ENCODE data around the gene ANGPT4.
"Not testable (repeated sequence)": the region's sequence is repeated elsewhere in the genome, so short reads cannot be mapped to it uniquely, and the experiment has no call there.

ANGPT4 gene

GRCh38 chr20:873875-874607 is 42.1 kb downstream of the ANGPT4 start:
- no peak for DNase-seq (ENCODE audit: low spot score)

- DNase-seq (ENCODE audit: low spot score) = no peak
These were observed 43.1 kb downstream of the ANGPT4 start for GRCh38 chr20:872855-873520.

DNA sequence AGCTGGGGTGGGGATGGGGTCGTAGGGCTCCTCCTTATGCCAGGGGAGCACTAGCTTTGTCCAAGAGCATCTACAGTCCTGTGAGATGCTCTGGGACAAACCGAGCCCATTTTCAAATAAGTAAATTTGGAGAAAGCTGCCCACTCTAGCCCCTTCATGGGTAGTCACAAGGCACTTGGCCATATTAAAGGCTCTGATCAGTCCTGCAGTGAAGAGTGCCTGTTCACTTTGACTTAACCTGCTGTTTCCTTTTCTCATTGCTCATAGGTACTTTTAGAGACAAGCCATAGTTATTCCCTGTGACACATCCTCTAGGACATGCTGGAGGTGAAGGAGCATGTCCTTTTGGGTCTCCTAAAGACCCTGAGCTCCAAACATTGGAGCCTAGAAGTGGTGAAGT is 44.2 kb downstream of the ANGPT4 start:
- DNase-seq (ENCODE audit: low spot score) = no peak

GRCh38 chr20:871436-871835 is 44.7 kb downstream of the ANGPT4 start:
- no peak for DNase-seq (ENCODE audit: low spot score)

DNA sequence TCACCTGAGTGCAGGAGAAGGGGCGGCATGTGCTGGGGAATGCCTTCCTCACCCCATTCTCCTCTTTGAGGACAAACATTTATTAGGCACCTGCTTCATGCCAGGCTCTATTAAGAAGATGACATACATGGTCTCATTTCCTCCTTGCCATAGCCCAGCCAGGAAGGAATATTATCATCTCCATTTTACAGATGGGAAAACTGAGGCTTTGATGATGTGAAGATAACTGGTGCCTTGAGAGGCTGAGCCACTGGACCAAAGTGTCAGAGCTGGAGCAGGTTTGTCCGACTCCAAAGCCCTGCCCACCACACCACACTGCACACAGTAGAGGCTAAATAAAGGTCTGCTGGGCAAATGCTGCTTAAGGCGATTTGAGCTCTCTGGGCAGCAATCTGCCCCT is 45.4 kb downstream of the ANGPT4 start:
- no peak for DNase-seq (ENCODE audit: low spot score)

DNA sequence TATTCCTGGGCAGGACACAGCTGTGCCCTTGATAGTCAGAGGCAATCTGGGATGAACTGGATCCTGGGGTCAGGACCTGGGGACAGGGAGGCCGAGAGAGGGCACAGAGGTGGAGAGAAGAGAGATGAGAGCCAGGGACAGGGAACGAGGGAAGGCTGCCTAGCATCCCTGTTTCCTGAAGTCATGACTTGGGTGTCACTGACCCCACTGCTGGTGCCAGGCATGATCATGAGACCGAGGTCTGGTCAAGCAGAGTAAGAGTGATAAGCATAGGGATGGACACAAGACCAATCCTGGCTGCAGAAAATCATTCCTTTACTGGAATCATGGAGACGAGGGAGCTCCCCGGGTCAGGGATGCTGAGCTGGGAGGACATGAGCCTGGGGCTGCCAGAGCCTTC is 46.5 kb downstream of the ANGPT4 start:
- no peak for DNase-seq (ENCODE audit: low spot score)

DNA sequence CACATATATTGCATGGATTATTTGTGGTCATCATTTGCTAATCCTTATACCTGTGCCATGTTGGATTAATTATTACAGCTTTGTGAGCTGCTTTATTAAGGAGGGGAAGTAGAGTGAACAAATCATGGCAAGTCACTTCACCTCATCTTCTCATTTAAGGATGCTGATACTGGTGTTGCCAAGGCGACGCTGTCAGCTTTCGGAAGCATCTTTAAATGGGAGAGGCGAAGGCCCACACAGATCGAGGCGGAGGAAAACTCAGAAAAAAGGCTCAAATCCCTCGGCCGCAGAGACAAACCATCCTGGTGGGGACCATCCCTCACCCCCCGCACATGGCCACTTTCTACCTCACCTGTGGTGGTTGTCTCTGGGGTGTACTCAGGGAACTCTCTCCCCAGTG is 47.9 kb downstream of the ANGPT4 start:
- no peak for DNase-seq (ENCODE audit: low spot score)

GRCh38 chr20:865440-865839 is 50.7 kb downstream of the ANGPT4 start:
- no peak for DNase-seq (ENCODE audit: low spot score)

DNA sequence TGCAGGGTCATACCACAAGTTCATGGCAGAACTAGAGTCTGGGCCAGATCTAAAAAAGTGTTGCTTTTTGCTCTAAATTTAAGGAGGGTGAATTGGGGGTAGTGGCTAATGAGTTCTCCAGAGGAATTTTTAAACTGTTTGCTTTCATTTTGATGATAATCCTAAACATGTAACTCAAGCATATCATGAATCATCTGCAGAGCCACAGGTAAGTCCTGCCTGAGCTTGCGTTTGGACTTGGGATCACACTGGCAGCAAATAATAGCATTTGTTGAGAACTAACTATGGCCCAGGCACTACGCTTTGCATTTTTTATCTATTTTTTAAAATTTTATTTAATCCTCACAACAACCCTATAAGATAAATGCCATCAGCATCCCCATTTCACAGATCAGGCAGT is 55.2 kb downstream of the ANGPT4 start:
- DNase-seq (ENCODE audit: low spot score) = no peak

GRCh38 chr20:859751-860231 is 56.3 kb downstream of the ANGPT4 start:
- no peak for DNase-seq (ENCODE audit: low spot score)

GRCh38 chr20:858011-858410 is 58.1 kb downstream of the ANGPT4 start:
- no peak for DNase-seq (ENCODE audit: low spot score)

GRCh38 chr20:856361-856775 is 59.8 kb downstream of the ANGPT4 start:
- DNase-seq (ENCODE audit: low spot score) = no peak

DNA sequence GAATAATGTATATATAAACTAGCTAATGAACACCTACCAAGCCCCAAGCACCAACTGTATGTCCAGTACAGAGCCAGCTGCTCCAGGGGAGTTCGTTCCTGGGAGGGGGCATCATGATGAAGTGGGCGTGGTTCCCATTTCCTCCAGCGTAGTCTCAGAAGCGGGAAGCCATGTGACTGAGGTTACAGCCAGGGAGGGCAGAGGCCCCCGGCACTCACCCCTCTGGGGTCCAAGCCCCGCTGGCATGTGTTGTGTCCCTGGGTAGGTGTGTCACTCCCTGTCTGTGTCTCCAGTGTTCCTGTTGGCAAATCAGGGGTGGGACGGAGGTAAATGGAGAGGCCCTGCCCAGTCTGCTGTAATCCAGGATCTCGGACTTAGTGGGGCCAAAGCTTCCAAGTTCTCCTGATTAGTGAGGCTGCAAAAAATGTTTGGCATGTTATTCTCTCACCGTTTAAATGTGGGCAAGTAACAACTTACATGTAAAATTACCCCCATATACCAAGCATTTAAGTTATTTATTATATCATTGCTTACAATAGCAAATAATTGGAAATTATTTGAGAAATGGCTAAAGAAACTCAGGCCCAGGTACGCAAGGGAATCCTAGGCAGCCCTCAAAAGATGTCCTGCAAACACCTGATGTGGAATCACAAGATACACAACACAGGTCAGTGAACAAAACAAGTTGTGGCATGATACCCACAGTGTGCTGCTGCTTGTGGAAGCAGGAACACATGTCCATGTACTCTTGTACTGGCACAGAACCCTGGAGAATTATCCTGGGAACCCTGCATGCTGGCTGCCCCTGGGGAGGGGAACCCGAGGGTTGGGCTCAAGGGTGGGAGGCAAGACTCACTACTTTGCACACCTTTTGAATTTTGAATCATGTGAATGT is 60.4 kb downstream of the ANGPT4 start:
- no peak for DNase-seq (ENCODE audit: low spot score)

DNA sequence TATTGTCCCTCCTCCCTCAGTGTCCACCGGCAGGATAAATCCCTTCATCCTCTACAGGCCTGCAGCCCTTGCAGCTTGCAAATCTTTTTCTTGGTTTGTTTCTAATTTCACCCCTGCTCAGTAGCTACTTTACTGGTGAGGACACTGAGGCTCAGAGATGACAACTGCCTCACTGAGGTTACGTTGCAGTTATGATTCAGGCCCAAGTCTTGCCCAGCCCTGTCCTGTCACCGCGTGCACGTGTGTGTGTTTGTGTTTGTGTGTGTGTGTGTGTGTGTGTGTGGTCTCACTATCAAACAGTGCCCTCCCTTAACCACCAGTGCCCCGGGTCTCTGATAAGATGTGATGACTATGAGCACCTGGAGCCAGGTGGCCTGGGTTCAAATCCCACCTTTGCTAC is 61.5 kb downstream of the ANGPT4 start:
- no peak for DNase-seq (ENCODE audit: low spot score)

DNA sequence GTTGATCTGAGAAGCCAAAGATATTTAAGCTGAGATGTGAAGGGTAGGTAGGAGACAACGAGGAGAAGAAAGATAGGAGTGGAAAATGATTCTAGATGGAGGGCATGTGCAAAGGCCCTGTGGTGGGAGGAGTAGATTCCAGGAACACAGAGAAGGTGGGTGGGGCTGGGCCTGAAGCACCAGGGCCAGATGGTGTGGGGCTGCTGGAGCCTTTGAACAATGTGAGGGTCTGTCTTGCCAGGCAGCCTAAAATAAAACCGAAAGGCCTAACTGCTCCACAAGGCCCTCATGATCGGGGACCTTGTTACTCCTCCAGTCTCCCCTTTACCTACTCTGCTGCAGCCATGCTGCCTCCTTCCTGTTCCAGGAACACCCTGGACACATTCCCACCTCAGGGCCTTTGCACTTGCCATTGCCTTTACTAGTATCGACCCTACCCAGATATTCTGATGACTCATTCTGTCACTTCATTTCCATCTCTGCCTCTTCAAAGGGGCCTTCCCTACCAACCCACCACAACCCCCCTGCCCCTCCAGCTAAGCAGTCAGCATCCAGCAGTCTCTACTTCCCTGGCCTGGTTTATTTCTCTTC is 62.6 kb downstream of the ANGPT4 start:
- no peak for DNase-seq (ENCODE audit: low spot score)

DNA sequence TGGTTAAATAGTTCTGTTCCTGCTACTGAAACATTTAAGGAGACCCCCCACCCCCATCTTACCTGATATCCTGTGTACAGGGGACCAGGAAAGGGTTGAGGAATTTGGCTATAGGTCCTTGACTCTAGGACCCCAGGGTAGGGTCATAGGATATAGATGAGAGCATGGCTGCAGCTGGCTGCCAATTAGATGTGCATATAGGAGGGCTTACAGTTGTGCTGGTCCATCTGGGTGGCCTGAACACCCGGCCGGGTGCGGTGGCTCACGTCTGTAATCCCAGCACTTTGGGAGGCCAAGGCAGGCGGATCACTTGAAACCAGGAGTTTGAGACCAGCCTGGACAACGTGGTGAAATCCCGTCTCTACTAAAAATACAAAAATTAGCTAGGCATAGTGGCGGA is 67.4 kb downstream of the ANGPT4 start:
- DNase-seq (ENCODE audit: low spot score) = not testable (repeated sequence)

DNA sequence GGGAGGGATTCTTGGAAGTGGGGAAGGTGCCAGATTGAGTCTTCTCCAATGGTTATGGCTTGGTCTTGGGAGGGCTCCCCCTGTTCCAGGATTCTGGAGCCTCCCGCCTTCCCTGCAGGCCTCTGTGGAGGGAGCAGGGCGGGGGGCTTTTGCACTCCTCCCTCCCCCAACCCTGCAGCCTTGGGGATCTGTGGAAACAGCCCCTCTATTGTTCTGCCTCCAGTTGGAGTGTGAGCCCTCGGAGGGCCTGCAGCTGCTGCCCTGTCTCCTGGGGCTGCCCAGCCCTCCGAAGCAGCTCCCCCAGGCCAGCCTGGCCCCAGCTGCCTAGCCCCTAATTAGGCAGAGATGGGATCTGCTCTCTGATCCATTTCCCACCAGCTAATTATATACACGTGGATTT is 67.9 kb downstream of the ANGPT4 start:
- no peak for DNase-seq (ENCODE audit: low spot score)

- peak; percentile 80 for DNase-seq (ENCODE audit: low spot score)
These were observed 69.2 kb downstream of the ANGPT4 start for GRCh38 chr20:846894-847278.

DNA sequence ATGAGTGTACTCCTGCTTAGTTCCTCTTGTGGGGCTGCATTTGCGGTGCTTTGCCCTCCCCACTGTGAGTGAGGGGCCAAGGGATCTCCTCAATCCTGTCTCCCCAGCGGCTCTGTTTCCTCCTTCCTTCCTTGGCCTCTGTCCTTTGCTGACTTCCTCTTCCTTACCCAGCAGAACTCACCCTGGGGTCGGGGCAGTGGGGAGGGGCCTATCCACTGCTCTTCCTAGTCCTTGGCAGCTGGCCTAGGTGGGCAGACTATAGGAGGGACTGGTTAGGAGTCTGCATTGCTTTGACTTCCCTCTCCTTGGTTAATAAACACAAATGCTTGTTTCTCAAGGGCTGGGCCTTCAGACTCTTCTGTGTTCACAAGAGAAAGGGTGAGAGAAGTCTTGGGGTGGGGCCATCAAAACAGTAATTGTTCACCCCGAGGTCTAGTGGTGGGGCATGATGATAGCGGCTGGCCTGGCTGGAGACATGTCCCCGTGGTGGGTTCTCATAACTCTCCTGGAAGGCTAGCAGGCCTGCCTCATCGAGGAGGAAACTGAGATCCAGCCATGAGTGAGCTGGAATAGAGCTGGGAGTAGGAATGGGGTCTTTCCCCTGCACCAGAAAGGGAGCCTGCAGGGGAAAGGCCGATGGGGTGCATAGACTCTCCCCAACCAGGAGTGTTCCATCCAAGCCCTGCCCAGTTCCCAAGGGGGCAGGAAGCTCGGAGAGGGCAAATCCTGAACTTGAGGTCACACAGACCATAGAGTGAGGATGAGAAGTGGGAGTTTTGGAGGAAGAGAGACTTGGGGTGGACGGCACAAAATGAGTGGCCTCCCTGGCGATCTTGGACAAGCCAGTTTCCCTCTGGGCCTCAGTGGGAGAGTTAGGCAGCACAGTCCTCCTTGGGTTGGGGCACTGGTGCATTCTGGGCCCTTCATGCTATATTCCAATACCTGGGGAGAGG is 69.9 kb downstream of the ANGPT4 start:
- peak; percentile 67 for DNase-seq (ENCODE audit: low spot score)

DNA sequence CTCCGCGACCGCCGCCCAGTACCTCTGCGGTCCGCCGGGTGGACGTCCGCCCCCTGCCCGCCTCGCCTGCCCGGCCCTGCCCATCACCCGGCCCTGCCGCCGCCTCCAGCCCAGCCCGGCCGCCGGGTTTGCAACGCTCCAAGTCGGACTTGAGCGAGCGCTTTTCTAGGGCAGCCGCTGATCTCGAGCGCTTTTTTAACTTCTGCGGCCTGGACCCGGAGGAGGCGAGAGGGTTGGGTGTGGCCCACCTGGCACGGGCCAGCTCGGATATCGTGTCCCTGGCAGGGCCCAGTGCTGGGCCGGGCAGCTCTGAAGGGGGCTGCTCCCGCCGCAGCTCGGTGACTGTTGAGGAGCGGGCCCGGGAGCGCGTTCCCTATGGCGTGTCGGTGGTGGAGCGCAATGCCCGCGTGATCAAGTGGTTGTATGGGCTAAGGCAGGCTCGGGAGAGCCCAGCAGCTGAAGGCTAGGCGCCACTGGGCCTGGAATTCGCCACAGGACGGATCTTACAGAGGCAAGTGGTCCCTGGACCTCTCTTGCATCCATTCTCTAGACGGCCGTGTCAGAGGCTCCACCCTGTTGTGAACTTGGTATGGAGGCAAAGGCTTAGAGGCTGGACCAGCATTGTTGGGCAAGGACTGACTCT is 70.8 kb downstream of the ANGPT4 start:
- peak; percentile 46 for DNase-seq (ENCODE audit: low spot score)
